CD14-positive monocyte (primary cell): ENCODE measurements around the gene NEDD1. TPM values are rescaled to one million over a fixed set of nuclear protein-coding genes. Genes with fewer than 3 reads are reported as not detected.

Experiments used
- DNase-seq, 3 donors: peaks; one replicate each; pipeline ENCODE4 v3.0.0-alpha.2; 2011 to 2022
- H2AFZ ChIP-seq: 2 replicates; pipeline ENCODE4 v1.6.0; 2012; ENCODE audit warnings: mild to moderate bottlenecking, low read depth, low read length, inconsistent platforms; ENCODE audit not compliant: insufficient read depth, poor library complexity, severe bottlenecking
- H3K27ac ChIP-seq, 2 donors: 1 replicate in 1 of 2; 2 replicates in 1 of 2; pipeline ENCODE4 v1.5.1; 2012 to 2013; ENCODE audit warnings: low read length in 2 of 2, control low read depth in 1 of 2, inconsistent platforms in 1 of 2, low read depth in 1 of 2, mild to moderate bottlenecking in 1 of 2
- H3K27me3 ChIP-seq, 2 donors: one replicate each; pipeline versions ENCODE4 v1.6.0 to v1.6.1; 2011 to 2013; ENCODE audit warnings: low read length in 2 of 2; ENCODE audit not compliant: control insufficient read depth in 2 of 2, insufficient read depth in 2 of 2
- H3K36me3 ChIP-seq, 2 donors: replicated peaks in 1 of 2; 1 replicate in 1 of 2; 2 replicates in 1 of 2; pipeline versions ENCODE4 v1.5.1 to v1.6.1; 2012 to 2013; ENCODE audit warnings: low read length in 2 of 2, control low read depth in 1 of 2, inconsistent platforms in 1 of 2, mild to moderate bottlenecking in 1 of 2; ENCODE audit not compliant: insufficient read depth in 2 of 2, control insufficient read depth in 1 of 2
- H3K4me1 ChIP-seq, 2 donors: 1 replicate in 1 of 2; 2 replicates in 1 of 2; pipeline versions ENCODE4 v1.5.1 to v1.6.1; 2012 to 2013; ENCODE audit warnings: low read length in 2 of 2, control low read depth in 1 of 2, inconsistent platforms in 1 of 2, mild to moderate bottlenecking in 1 of 2, moderate library complexity in 1 of 2; ENCODE audit not compliant: insufficient read depth in 2 of 2, control insufficient read depth in 1 of 2
- H3K4me2 ChIP-seq: replicated peaks from 2 replicates; pipeline ENCODE3; 2012; ENCODE audit warnings: low read length, moderate library complexity, mild to moderate bottlenecking; ENCODE audit not compliant: poor library complexity, severe bottlenecking; ENCODE audit errors: extremely low read depth
- H3K4me3 ChIP-seq, 3 experiments: fragments of 200-600 bp in 1 of 3; sonication (generic) in 1 of 3; replicated peaks in 1 of 3; 1 replicate in 2 of 3; 2 replicates in 1 of 3; pipeline ENCODE4 v1.5.1; 2011 to 2013; ENCODE audit warnings: low read length in 3 of 3, mild to moderate bottlenecking in 3 of 3, control low read depth in 2 of 3, low read depth in 2 of 3, inconsistent platforms in 1 of 3, moderate library complexity in 1 of 3
- H3K79me2 ChIP-seq: 2 replicates; pipeline ENCODE4 v1.6.0; 2012; ENCODE audit warnings: mild to moderate bottlenecking, control low read depth, inconsistent platforms, low read length, moderate library complexity; ENCODE audit not compliant: insufficient read depth
- H3K9ac ChIP-seq: 2 replicates; pipeline ENCODE4 v1.6.0; 2017; ENCODE audit warnings: low read length, mild to moderate bottlenecking; ENCODE audit not compliant: insufficient read depth, poor library complexity, severe bottlenecking
- H3K9me3 ChIP-seq, 2 donors: replicated peaks in 1 of 2; 1 replicate in 1 of 2; 2 replicates in 1 of 2; pipeline versions ENCODE4 v1.5.1 to v1.6.1; 2012 to 2013; ENCODE audit warnings: low read length in 2 of 2, control low read depth in 1 of 2; ENCODE audit not compliant: control insufficient read depth in 1 of 2, insufficient read depth in 1 of 2
- H4K20me1 ChIP-seq: 2 replicates; pipeline ENCODE4 v1.6.0; 2012; ENCODE audit warnings: mild to moderate bottlenecking, low read length, control low read depth, moderate library complexity; ENCODE audit not compliant: insufficient read depth
- H3K27ac Mint-ChIP-seq, 7 donors: one replicate each; pipeline ENCODE4 v1.8.0; 2020; ENCODE audit warnings: mild to moderate bottlenecking in 7 of 7, mixed read lengths in 7 of 7, moderate library complexity in 6 of 7, inconsistent platforms in 2 of 7
- H3K27me3 Mint-ChIP-seq, 3 donors: one replicate each; pipeline ENCODE4 v1.8.0; 2021 to 2022; ENCODE audit warnings: low read depth in 3 of 3, mild to moderate bottlenecking in 3 of 3, mixed read lengths in 3 of 3, moderate library complexity in 3 of 3, inconsistent platforms in 1 of 3
- H3K36me3 Mint-ChIP-seq, 2 donors: one replicate each; pipeline ENCODE4 v1.8.0; 2020; ENCODE audit warnings: mixed read lengths in 2 of 2, inconsistent platforms in 1 of 2, mild to moderate bottlenecking in 1 of 2
- H3K4me1 Mint-ChIP-seq: one replicate; pipeline ENCODE4 v1.8.0; 2020; ENCODE audit warnings: mild to moderate bottlenecking, mixed read lengths
- H3K4me3 Mint-ChIP-seq, 2 donors: one replicate each; pipeline ENCODE4 v1.8.0; 2020; ENCODE audit warnings: mild to moderate bottlenecking in 2 of 2, mixed read lengths in 2 of 2, moderate library complexity in 1 of 2
- H3K9me3 Mint-ChIP-seq, 7 donors: one replicate each; pipeline ENCODE4 v1.8.0; 2020 to 2022; ENCODE audit warnings: mixed read lengths in 7 of 7, mild to moderate bottlenecking in 6 of 7, moderate library complexity in 6 of 7, inconsistent platforms in 2 of 7
- WGBS: methylation state at CpG from one replicate; pipeline ENCODE4 v1.1.5; 2013; ENCODE audit warnings: missing lambda C conversion rate; ENCODE audit not compliant: insufficient coverage; 5-methylcytosine and 5-hydroxymethylcytosine counted together
- intact Hi-C, 2 donors: fragments of 100-400 bp; cut with micrococcal nuclease; formaldehyde crosslinking; loops; one replicate each; pipeline versions ENCODE4 v1.15.0 to v1.15.1; 2023
- polyA plus RNA-seq, 3 donors: library from polyadenylated mRNA; depleted of rRNA in 1 of 3; unstranded in 2 of 3; stranded (reverse) in 1 of 3; fragments of 300-500 nt in 2 of 3; fragments of >200 nt in 1 of 3; fragmentation: Illumina TruSeq in 2 of 3; gene quantifications; 1 replicate in 2 of 3; 2 replicates in 1 of 3; pipeline ENCODE4 v1.2.3, GENCODE V29; 2012 to 2021
- TF ChIP-seq, protein P1 (sequence below): fragments of 200-600 bp; IDR thresholded peaks from one replicate; pipeline ENCODE4 v1.8.0; 2022; ENCODE audit warnings: antibody characterized with exemption, mild to moderate bottlenecking

NEDD1 gene
- polyA plus RNA-seq, 3 donors, result 5.5 to 18.6 (median 5.8) TPM

DNA sequence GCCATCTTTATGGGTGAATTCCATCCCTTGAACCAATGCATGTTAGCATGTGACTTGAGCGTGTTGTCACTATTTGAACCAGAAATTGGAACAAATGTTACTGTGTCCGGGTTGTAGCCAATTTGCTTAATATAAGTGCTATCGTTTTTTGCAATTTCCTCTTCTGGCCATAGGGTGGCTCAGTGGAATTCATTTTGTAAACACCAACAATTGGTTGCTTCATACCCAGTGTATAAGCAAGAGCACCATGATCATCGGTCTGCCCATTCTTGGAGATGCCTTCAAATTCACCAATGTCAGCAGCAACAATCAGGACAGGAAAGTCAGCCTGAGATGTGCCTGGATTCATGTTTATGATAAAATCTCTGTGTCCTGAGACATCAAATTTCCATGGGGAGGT lies 5.0 kb upstream of the NEDD1 start:
- Mint-ChIP-seq H3K9me3 (no peaks in the 10 kb centered on the region), H3K27ac (no peak overlapping the region), H3K4me1 (peaks cover 6% of the 10 kb centered on the region), H3K36me3 (no peaks in the 10 kb centered on the region), H3K4me3 (no peak overlapping the region), H3K27me3 (peaks cover 0 to 15% (median 2%) of the 10 kb centered on the region in 3 donors)
- peak in 1 of 3 donors; percentile 9 for DNase-seq
- Histone ChIP-seq H3K9me3 (no peaks in the 10 kb centered on the region), H3K79me2 (peaks cover under 1% of the 10 kb centered on the region), H3K4me2 (no peak overlapping the region), H2AFZ (no peak overlapping the region), H3K4me1 (peaks cover 5 to 7% of the 10 kb centered on the region in 2 donors), H3K4me3 (no peak overlapping the region), H4K20me1 (no peaks in the 10 kb centered on the region), H3K36me3 (no peaks in the 10 kb centered on the region), H3K27ac (no peak overlapping the region), H3K27me3 (peaks cover 2 to 4% of the 10 kb centered on the region in 2 donors), H3K9ac (no peak overlapping the region)
- WGBS, result 81% methylated on average over 3 of the region's 4 CpGs
- TF ChIP-seq, protein P1, sequence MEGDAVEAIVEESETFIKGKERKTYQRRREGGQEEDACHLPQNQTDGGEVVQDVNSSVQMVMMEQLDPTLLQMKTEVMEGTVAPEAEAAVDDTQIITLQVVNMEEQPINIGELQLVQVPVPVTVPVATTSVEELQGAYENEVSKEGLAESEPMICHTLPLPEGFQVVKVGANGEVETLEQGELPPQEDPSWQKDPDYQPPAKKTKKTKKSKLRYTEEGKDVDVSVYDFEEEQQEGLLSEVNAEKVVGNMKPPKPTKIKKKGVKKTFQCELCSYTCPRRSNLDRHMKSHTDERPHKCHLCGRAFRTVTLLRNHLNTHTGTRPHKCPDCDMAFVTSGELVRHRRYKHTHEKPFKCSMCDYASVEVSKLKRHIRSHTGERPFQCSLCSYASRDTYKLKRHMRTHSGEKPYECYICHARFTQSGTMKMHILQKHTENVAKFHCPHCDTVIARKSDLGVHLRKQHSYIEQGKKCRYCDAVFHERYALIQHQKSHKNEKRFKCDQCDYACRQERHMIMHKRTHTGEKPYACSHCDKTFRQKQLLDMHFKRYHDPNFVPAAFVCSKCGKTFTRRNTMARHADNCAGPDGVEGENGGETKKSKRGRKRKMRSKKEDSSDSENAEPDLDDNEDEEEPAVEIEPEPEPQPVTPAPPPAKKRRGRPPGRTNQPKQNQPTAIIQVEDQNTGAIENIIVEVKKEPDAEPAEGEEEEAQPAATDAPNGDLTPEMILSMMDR, result no peak
- intact Hi-C loops, result no loop called here

DNA sequence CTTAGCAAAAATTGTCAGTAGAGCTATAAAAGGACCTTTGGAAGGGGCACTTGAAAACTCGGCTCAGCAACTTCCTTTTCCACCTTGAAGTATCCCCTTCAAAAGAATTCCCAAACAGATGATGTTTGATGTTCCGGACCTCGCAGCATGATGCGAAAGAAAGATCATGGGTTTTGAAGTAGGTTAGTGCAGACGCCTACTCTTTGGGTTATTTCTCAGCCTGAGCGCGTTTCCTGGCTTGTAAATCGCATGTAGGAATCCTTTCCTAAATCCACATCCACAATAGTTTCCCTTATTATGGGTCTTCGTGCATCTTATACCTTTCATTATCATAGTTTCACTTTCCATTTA lies 584 bp upstream of the NEDD1 start:
- Histone ChIP-seq H3K9me3 (no peaks in the 10 kb centered on the region), H2AFZ (peak overlapping the region; percentile 95), H4K20me1 (no peaks in the 10 kb centered on the region), H3K36me3 (no peaks in the 10 kb centered on the region), H3K27me3 (peaks cover 2 to 4% of the 10 kb centered on the region in 2 donors), H3K4me1 (peaks cover 36 to 41% of the 10 kb centered on the region in 2 donors), H3K79me2 (peaks cover 44% of the 10 kb centered on the region), H3K4me2 (peak overlapping the region; percentile 67), H3K4me3 (peak overlapping the region; percentile 88 to 99 (median 94)), H3K9ac (peak overlapping the region; percentile 88), H3K27ac (peak overlapping the region; percentile 83 to 96)
- intact Hi-C loops, result no loop called here
- H3K4me1 Mint-ChIP-seq, result peaks cover 37% of the 10 kb centered on the region
- TF ChIP-seq, protein P1, result no peak
- no peaks in the 10 kb centered on the region for H3K36me3 Mint-ChIP-seq
- peak overlapping the region; percentile 87 to 94 (median 91) for H3K27ac Mint-ChIP-seq
- no peaks in the 10 kb centered on the region for H3K9me3 Mint-ChIP-seq
- 0% methylated on average over 1 of the region's 9 CpGs for WGBS
- peaks cover 0 to 13% (median 2%) of the 10 kb centered on the region in 3 donors for H3K27me3 Mint-ChIP-seq
- peak overlapping the region; percentile 90 to 92 for H3K4me3 Mint-ChIP-seq
- no peak for DNase-seq
